GM10266 (cell line): ENCODE results near the gene EPHB2.

Experiments used
- DNase-seq: peaks from one replicate; pipeline ENCODE4 v3.0.0; 2012; ENCODE audit errors: extremely low spot score
- CTCF ChIP-seq: IDR thresholded peaks from 2 replicates; pipeline ENCODE4 v1.5.1; 2012; ENCODE audit warnings: mild to moderate bottlenecking, low read depth; ENCODE audit not compliant: control insufficient read depth, insufficient read depth; ENCODE audit errors: missing control alignments

Gene EPHB2

GRCh38 chr1:22921452-22922126, 210.9 kb downstream of the EPHB2 start:
- TF ChIP-seq CTCF: no peak
- DNase-seq: no peak

DNA sequence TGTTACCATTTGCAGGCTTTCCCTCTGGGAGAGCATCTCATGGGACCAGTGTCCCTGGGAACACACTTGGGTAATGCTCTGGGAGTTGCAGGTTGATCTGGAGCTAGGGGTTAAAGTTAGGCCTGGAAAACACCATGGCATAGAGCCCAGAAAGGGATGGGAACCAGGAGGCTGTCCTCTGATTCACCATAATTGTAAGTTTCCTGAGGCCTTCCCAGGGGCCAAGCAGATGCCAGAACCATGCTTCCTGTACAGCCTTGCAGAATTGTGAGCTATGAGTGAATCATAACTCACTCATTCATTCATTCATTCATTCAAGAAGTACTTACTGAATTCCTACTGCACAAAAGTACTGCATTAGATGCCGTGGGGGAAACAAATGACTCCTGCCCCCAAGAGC, 212.0 kb downstream of the EPHB2 start:
- TF ChIP-seq CTCF: no peak
- no peak for DNase-seq

DNA sequence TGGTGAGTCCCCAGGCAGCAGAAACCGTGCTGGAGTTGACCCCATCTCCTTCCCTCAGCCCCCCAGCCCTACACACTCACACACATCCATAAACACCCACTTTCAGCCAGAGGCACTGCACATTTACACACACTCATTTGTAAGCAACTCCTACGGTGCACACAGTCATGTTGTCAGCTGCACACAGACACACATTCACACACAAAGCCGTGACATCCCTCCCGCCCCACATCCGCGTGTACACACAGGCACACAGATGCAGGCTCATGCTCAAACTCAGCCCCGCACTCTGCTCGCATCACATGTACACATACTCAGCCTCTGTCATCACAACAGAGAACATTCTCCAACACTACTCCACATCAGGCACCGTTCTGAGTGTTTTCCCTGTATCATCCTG, 214.5 kb downstream of the EPHB2 start:
- no peak for TF ChIP-seq CTCF
- DNase-seq: no peak

DNA sequence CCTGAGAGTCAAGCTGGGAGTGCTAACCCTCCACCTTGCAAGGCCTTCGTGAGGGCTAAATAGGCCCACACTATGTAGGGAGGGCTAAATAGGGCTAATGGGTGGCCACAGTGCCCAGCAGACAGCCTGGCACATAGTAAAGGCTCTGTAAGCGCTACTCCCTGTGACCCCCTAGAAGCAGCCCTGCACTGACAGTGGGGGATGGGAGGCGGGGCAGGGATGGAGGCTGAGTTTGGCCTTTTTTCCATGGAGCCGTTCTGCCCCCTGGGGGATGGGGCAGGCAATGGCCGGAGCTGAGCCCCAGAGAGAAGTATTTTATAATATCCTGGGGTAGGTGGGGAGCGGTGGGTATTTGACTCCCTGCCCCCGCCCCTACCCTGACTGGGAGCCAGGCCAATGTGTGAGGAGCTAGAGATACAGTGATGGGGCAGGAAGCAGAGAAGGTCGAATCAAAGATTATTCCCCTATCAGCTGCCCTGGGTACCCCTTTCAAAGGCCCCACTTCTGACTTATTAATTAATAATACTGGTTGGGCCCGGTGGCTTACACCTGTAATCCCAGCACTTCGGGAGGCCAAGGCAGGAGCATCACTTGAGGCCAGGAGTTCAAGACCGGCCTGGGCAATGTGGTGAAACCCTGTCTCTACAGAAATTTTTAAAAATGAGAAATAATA, 219.7 kb downstream of the EPHB2 start:
- peak; percentile 65 for TF ChIP-seq CTCF

GRCh38 chr1:22932803-22933470, 222.3 kb downstream of the EPHB2 start:
- no peak for TF ChIP-seq CTCF
- DNase-seq: no peak

More for the DNA sequence above, 219.7 kb downstream of the EPHB2 start:
- DNase-seq: peak; percentile 69

- TF ChIP-seq CTCF: no peak
- no peak for DNase-seq
These were observed 224.8 kb downstream of the EPHB2 start for GRCh38 chr1:22935433-22935832.

- DNase-seq: no peak
- no peak for TF ChIP-seq CTCF
These were observed 226.0 kb downstream of the EPHB2 start for GRCh38 chr1:22936681-22937080.
